Calu3 (cell line): ENCODE data around the gene CGB2. TPM values are rescaled to one million over a fixed set of nuclear protein-coding genes. Genes with fewer than 3 reads are reported as not detected.

Experiments used
- BruUV-seq: library from RNA; stranded (reverse); fragments of 400-500 nt; replicated peaks from 2 replicates; lab custom pipeline; 2021; lab: Mats Ljungman, UMichigan
- CTCF ChIA-PET: fragments of 300-600 bp; sonication (Branson Sonifier 250); formaldehyde crosslinking; loops from one replicate; lab custom pipeline; 2022; ENCODE audit warnings: antibody characterized with exemption; lab: Charles Lee
- DNase-seq: peaks from one replicate; pipeline ENCODE4 v3.0.0; 2022
- H3K27ac Mint-ChIP-seq: one replicate; pipeline ENCODE4 v1.8.0; 2022; ENCODE audit warnings: mixed read lengths; ENCODE audit not compliant: unreplicated experiment
- H3K27me3 Mint-ChIP-seq: one replicate; pipeline ENCODE4 v1.8.0; 2022; ENCODE audit warnings: mixed read lengths; ENCODE audit not compliant: unreplicated experiment
- H3K36me3 Mint-ChIP-seq: one replicate; pipeline ENCODE4 v1.8.0; 2022; ENCODE audit warnings: mild to moderate bottlenecking, moderate library complexity, mixed read lengths; ENCODE audit not compliant: insufficient read depth, unreplicated experiment
- H3K4me1 Mint-ChIP-seq: one replicate; pipeline ENCODE4 v1.8.0; 2022; ENCODE audit warnings: mild to moderate bottlenecking, low read depth, mixed read lengths; ENCODE audit not compliant: unreplicated experiment
- H3K4me3 Mint-ChIP-seq: one replicate; pipeline ENCODE4 v1.8.0; 2022; ENCODE audit warnings: mild to moderate bottlenecking, low read depth, moderate library complexity, mixed read lengths; ENCODE audit not compliant: unreplicated experiment
- H3K9me3 Mint-ChIP-seq: one replicate; pipeline ENCODE4 v1.8.0; 2022; ENCODE audit warnings: low read depth, mixed read lengths; ENCODE audit not compliant: unreplicated experiment
- intact Hi-C: fragments of 100-400 bp; cut with micrococcal nuclease; formaldehyde crosslinking; loops from one replicate; pipeline ENCODE4 v1.10.0; 2022; ENCODE audit not compliant: unreplicated experiment
- total RNA-seq: library from RNA; stranded (reverse); gene quantifications from 2 replicates; pipeline ENCODE4 v1.2.3, GENCODE V29; 2022
- TF ChIP-seq, protein P1 (sequence below): fragments of 200-600 bp; IDR thresholded peaks from one replicate; pipeline ENCODE4 v1.8.0; 2022; ENCODE audit warnings: antibody characterized with exemption; ENCODE audit not compliant: unreplicated experiment

Gene CGB2
- total RNA-seq, 1 experiment from 2014 or later: 0.52 TPM

DNA sequence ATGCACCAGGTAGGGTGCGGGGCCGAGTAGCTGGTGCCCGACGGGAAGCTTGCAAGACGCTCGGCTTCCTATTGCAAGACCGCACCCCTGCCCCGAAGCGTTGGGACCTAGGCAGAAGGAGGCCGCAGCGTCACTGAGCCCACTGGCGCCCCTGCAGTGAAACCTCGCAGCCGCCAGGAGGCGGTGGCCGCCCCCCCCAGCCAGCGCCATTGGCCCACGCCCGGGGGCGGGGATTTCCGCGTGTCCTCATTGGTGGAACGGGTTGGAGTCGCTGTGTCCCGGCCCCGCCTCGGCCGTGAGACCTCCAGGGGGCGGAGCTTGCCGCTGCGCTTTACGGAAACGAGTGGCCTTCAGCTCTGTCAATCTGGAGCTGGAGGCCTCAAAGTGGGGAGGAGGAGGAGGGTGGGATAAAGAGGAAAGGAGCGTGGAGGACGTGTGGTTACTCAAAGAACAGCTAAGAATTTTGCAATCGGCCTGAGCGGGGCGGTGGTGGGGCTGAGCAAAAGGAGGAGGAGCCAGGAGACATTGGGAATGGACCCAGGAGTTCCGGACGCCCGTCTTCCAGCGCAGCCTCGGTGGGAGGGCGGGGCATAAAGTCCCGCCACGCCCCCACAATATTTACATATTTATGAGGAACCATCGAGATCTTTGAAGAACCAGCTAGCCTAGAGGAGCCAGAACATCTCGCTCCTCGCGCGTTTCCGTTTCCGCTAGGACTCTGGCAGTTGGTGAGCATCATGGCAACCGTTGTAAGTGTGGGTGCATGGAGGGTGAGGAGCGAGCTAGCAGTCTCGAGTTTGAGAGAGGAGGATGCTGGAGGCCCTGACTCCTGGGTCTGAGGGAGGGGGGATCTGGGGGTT is 38.3 kb upstream of the CGB2 start, which contains the start of the genes GYS1 and RUVBL2:
GYS1 (minus strand) TSS at position 135 of the 860 bp plus-strand sequence. CDS start 197 bp downstream, outside the sequence.
RUVBL2 (plus strand) TSS at position 713 of the 860 bp plus-strand sequence; CDS start at position 738, 25 bp downstream.
- Mint-ChIP-seq H3K27ac (peak within 1 kb of the TSS; percentile 94), H3K4me3 (peak within 1 kb of the TSS; percentile 92), H3K36me3 (peaks cover 61% of the 10 kb centered on the region), H3K9me3 (no peaks in the 10 kb centered on the region), H3K27me3 (no peaks in the 10 kb centered on the region), H3K4me1 (peaks cover 44% of the 10 kb centered on the region)
- CTCF ChIA-PET: interaction anchor here (0.5 to 2.3 kb wide), 32 partner anchors 10 to 876 kb away, joined by 3 to 16 read pairs (median 4); partner anchors contain the start of genes BAX, CA11, CGB7 and FUT2
- no TSS peak for BruUV-seq
- peak; percentile 100 for DNase-seq
- TF ChIP-seq, protein P1, sequence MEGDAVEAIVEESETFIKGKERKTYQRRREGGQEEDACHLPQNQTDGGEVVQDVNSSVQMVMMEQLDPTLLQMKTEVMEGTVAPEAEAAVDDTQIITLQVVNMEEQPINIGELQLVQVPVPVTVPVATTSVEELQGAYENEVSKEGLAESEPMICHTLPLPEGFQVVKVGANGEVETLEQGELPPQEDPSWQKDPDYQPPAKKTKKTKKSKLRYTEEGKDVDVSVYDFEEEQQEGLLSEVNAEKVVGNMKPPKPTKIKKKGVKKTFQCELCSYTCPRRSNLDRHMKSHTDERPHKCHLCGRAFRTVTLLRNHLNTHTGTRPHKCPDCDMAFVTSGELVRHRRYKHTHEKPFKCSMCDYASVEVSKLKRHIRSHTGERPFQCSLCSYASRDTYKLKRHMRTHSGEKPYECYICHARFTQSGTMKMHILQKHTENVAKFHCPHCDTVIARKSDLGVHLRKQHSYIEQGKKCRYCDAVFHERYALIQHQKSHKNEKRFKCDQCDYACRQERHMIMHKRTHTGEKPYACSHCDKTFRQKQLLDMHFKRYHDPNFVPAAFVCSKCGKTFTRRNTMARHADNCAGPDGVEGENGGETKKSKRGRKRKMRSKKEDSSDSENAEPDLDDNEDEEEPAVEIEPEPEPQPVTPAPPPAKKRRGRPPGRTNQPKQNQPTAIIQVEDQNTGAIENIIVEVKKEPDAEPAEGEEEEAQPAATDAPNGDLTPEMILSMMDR: peak; percentile 98
- intact Hi-C loops: loop anchor here (10.0 kb wide), 1 partner anchor 231 kb away; no protein-coding TSS in a partner anchor

DNA sequence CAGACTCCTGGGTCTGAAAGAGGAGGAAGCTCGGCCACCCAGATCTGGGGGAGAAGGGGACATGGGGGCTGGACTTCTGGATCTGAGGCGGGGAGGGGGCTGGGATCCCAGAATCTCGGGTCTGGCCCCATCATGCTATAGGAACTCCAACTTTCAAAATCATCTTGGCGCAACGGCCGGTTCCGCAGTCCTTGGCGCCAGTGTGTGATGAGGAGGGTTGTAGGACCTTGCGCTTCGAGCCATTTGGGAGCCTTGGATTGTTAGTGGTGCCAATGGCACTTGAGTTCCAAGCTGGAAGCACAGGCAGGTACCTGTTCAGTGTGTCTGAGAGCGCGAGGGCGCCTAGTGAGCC is 37.7 kb upstream of the CGB2 start:
- intact Hi-C loops: loop anchor here (10.0 kb wide), 1 partner anchor 231 kb away; no protein-coding TSS in a partner anchor
- Mint-ChIP-seq H3K27me3 (no peaks in the 10 kb centered on the region), H3K9me3 (no peaks in the 10 kb centered on the region), H3K4me3 (peak overlapping the region; percentile 92), H3K4me1 (peaks cover 44% of the 10 kb centered on the region), H3K27ac (peak overlapping the region; percentile 94), H3K36me3 (peaks cover 66% of the 10 kb centered on the region)
- BruUV-seq: no TSS peak
- CTCF ChIA-PET: interaction anchor here (0.5 to 2.3 kb wide), 23 partner anchors 11 to 678 kb away, joined by 3 to 16 read pairs (median 6); partner anchors contain the start of genes CGB7, FUT2, LIN7B and NTF4
- TF ChIP-seq, protein P1: no peak
- no peak for DNase-seq

DNA sequence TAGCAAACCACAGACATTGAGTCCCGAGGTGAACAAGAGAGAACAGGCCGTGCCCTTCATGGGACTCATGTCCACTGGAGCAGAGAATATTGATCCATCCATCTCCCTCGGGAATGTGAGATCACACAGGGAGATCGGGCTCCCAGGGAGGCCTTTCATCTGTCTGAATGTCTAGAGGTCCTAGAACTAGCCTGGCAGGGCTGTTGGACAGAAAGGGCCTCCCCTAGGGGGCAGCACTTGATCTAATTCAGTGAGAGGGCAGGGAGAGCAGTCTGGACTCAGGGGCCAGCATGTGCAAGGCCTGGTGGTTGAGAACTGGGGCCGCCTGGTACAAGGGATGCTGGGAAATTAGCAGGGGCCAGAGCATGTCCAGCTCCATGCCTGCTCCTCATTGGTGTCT is 33.7 kb upstream of the CGB2 start:
- TF ChIP-seq, protein P1: peak; percentile 68
- Mint-ChIP-seq H3K27me3 (no peaks in the 10 kb centered on the region), H3K27ac (no peak overlapping the region), H3K4me1 (peaks cover 29% of the 10 kb centered on the region), H3K4me3 (no peak overlapping the region), H3K36me3 (peaks cover 71% of the 10 kb centered on the region), H3K9me3 (no peaks in the 10 kb centered on the region)
- peak; percentile 84 for DNase-seq
- no TSS peak for BruUV-seq
- intact Hi-C loops: loop anchor here (10.0 kb wide), 1 partner anchor 227 kb away; no protein-coding TSS in a partner anchor
- CTCF ChIA-PET: interaction anchor here (0.6 to 1.4 kb wide), 4 partner anchors 20 to 104 kb away, joined by 3 to 9 read pairs (median 4); no protein-coding TSS in a partner anchor

DNA sequence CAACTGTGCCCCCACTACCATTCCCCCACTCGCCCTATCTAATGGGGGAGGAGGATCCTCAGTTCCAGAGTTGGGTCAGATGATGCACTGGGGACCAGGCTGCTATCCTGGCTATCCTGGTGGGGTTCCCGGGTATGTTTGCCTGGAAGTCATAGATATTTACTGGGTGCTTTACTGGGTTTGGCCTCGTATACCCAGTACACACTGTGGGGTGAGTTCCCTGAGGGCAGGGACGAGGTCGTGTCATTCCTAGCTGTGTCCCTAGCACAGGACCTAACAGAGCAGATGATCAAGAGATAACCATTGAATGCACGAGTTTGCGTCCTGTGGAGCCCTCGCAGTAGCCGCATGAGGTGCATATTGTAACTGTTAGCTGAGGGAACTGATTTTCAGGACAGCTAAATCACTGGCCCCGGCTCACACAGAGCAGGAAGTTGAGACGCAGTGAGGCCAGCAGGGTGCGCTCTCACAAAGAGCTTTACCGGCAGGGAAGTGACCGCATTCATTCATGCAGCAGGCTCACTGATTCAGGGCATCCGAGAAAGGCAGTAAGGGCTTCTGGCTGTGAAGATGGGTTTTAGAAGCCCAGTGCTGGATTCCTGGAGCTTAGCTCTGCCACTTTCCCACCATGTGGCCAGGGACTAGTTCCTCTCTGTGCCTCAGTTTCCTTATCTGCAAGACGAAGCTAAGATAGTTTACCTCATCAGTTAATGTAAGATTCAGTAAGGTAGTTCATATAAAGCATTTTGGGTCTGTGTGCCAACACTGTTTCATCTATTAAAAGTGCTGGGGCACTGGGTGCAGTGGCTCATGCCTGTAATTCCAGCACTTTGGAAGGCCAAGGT is 32.0 kb upstream of the CGB2 start:
- no peak overlapping the region for H3K27ac Mint-ChIP-seq
- peaks cover 69% of the 10 kb centered on the region for H3K36me3 Mint-ChIP-seq
- no peak overlapping the region for H3K4me3 Mint-ChIP-seq
- H3K9me3 Mint-ChIP-seq: no peaks in the 10 kb centered on the region
- TF ChIP-seq, protein P1: peak; percentile 33
- no peaks in the 10 kb centered on the region for H3K27me3 Mint-ChIP-seq
- peak; percentile 56 for DNase-seq
- peaks cover 19% of the 10 kb centered on the region for H3K4me1 Mint-ChIP-seq
- intact Hi-C loops: loop anchor here (10.0 kb wide), 1 partner anchor 225 kb away; no protein-coding TSS in a partner anchor
- CTCF ChIA-PET: interaction anchor here (0.6 to 1.7 kb wide), 6 partner anchors 19 to 98 kb away, joined by 3 to 9 read pairs (median 6); partner anchors contain the start of gene NTF4
- no TSS peak for BruUV-seq
